Lower leg skin (tissue), 4 donors: ENCODE data around the gene MYL6. TPM values are rescaled to one million over a fixed set of nuclear protein-coding genes. Genes with fewer than 3 reads are reported as not detected.

Source experiments
- DNase-seq, 2 donors: peaks; one replicate each; pipeline ENCODE4 v3.0.0-alpha.2; 2019; ENCODE audit warnings: low spot score in 2 of 2
- H3K4me3 ChIP-seq: fragments of 200-600 bp; sonication (generic); 2 replicates; pipeline ENCODE4 v1.5.1; 2017; ENCODE audit warnings: mild to moderate bottlenecking, low read depth; ENCODE audit not compliant: poor library complexity, severe bottlenecking
- POLR2A ChIP-seq, 2 donors: fragments of 450-650 bp; IDR thresholded peaks; one replicate each; pipeline ENCODE4 v1.6.1; 2016 to 2017; ENCODE audit warnings: antibody characterized with exemption in 2 of 2, mild to moderate bottlenecking in 1 of 2, moderate library complexity in 1 of 2
- WGBS, 2 donors: methylation state at CpG; one replicate each; pipeline ENCODE4 v1.1.5; 2018; 5-methylcytosine and 5-hydroxymethylcytosine counted together
- intact Hi-C: fragments of 100-400 bp; cut with DNase I; formaldehyde crosslinking; loops from one replicate; pipeline ENCODE4 v1.15.0; 2023; ENCODE audit warnings: low total_unique reads
- total RNA-seq, 4 donors: library from RNA; depleted of rRNA; stranded (reverse); fragments of >200 nt; gene quantifications; one replicate each; pipeline ENCODE4 v1.1.0, GENCODE V29; 2016
- TF ChIP-seq, protein P1 (sequence below), 3 donors: fragments of 450-650 bp; IDR thresholded peaks; one replicate each; pipeline ENCODE4 v1.5.1; 2016; ENCODE audit warnings: antibody characterized with exemption in 3 of 3, mild to moderate bottlenecking in 3 of 3, moderate library complexity in 2 of 3

MYL6 gene
- total RNA-seq, 4 donors from 2014 or later, result 700 to 1,156 (median 824) TPM

DNA sequence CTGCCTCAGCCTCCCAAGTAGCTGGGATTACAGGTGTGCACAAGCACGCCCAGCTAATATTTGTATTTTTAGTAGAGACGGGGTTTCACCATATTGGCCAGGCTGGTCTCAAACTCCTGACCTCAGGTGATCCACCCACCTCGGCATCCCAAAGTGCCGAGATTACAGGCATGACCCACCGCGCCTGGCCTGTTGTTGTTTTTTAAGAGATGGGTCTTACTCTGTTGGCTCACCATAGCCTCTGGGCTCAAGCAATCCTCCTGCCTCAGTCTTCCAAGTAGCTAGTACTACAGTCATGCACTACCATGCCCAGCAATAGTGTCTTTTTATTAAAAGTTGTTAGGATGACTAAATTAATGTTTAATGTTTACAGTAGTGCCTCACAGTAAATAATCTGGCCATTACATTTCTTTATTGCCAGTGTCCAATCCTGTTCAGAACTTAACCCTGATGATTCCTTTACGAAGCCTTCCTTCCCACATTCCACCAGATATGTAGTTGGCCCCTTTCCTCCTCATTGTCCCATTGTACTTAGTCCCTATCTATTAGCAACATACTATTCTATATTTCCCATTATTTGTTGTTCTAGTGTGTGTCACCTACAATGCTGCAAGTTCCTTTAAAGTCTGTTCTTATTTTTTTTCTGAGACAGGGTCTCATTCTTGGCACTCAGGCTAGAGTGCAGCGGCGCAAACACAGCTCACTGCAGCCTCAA, 39.9 kb downstream of the MYL6 start:
- TF ChIP-seq POLR2A (IDR thresholded peaks at IDR 0.05), result no peak
- TF ChIP-seq, protein P1, sequence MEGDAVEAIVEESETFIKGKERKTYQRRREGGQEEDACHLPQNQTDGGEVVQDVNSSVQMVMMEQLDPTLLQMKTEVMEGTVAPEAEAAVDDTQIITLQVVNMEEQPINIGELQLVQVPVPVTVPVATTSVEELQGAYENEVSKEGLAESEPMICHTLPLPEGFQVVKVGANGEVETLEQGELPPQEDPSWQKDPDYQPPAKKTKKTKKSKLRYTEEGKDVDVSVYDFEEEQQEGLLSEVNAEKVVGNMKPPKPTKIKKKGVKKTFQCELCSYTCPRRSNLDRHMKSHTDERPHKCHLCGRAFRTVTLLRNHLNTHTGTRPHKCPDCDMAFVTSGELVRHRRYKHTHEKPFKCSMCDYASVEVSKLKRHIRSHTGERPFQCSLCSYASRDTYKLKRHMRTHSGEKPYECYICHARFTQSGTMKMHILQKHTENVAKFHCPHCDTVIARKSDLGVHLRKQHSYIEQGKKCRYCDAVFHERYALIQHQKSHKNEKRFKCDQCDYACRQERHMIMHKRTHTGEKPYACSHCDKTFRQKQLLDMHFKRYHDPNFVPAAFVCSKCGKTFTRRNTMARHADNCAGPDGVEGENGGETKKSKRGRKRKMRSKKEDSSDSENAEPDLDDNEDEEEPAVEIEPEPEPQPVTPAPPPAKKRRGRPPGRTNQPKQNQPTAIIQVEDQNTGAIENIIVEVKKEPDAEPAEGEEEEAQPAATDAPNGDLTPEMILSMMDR (IDR thresholded peaks at IDR 0.05), result no peak
- DNase-seq, result no peak
- H3K4me3 ChIP-seq, result no peak overlapping the region
- 87% methylated on average over 9 of the region's 9 CpGs for WGBS, 2 donors
- intact Hi-C loops, result no loop called here

DNA sequence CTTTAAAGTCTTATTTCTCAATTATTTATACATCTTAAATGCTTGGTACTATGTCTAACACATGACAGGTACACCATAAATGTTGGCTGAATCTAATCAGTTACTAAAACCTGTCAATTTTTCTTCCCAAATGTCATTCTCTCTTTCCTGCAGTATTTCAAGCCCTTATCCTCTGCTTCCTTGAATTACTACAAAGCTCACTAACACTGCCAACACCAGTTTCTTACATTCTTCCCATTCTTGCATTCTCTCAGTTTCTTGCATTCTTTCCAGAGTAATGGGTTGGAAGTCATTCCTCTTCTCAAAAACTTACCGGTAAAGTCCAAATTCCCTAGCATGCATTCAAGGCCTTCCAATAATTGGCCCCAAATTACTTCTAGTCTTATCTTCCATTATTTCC, 40.7 kb downstream of the MYL6 start:
- no peak for TF ChIP-seq POLR2A (IDR thresholded peaks at IDR 0.05)
- TF ChIP-seq, protein P1 (IDR thresholded peaks at IDR 0.05), result no peak
- intact Hi-C loops, result no loop called here
- DNase-seq, result no peak
- 76 to 78% methylated on average over 1 of the region's 1 CpG for WGBS, 2 donors
- no peak overlapping the region for H3K4me3 ChIP-seq

DNA sequence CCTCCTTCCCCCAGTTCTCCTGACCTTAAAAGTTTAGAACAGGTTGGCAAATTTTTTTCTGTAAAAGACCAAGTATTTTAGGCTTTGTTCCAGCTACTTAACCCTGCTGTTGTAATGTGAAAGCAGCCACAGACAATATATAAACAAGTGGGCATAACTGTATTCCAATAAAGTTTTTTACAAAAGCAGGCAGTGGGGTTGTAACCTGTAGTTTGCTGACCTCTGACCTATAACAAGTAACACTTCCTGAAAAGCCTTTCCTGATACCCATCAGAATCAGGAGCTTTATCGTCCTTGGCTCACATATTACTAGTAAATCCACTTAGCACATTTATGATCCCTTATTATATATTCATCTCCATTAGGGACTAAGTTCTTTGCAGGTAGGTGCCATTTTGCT, 44.2 kb downstream of the MYL6 start:
- no peak overlapping the region for H3K4me3 ChIP-seq
- TF ChIP-seq POLR2A (IDR thresholded peaks at IDR 0.05), result no peak
- TF ChIP-seq, protein P1 (IDR thresholded peaks at IDR 0.05), result no peak
- intact Hi-C loops, result no loop called here
- DNase-seq, result no peak
- 32 to 38% methylated on average over 1 of the region's 1 CpG for WGBS, 2 donors

DNA sequence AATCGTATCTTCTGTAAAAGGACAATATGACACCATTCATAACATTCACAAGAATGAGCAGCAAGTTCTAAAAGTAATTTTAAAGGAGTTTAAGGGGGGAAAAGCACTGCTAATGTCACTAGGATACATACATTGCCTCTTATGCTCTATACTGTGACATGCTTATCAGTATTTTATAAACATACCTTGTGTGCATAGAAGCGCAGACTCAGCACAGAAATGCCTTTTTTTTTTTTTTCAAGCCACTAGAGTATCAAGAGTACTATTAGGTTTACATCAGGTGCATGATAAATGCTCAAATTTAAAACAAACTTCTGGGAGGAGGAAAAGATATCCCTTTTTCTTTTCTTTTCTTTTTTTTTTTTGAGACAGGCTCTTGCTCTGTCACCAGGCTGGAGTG, 44.7 kb downstream of the MYL6 start:
- TF ChIP-seq, protein P1 (IDR thresholded peaks at IDR 0.05), result no peak
- no peak overlapping the region for H3K4me3 ChIP-seq
- WGBS, 2 donors, result 69 to 71% methylated on average over 2 of the region's 2 CpGs
- intact Hi-C loops, result no loop called here
- DNase-seq, result no peak

DNA sequence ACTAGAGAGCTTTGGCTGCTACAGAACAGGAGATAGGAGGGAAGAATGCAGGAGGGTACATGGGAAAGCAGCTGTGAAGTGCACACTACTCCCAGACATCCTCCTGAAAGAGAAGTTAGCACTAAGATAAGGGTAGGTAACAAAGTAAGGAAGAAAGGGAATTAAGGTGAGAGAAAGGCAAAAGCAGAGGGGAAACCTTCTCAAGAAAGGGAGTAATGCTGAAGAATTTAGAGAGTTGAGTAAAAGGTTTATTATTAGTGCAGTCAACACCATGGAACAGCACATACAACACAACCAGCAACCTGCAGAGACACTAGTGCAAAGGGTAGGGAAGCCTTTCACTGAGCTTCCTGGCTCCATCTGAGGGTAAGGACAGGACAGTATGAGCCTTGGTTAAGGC, 46.1 kb downstream of the MYL6 start:
- intact Hi-C loops, result no loop called here
- DNase-seq, result no peak
- TF ChIP-seq, protein P1 (IDR thresholded peaks at IDR 0.05), result no peak
- TF ChIP-seq POLR2A (IDR thresholded peaks at IDR 0.05), result no peak
- no peak overlapping the region for H3K4me3 ChIP-seq

DNA sequence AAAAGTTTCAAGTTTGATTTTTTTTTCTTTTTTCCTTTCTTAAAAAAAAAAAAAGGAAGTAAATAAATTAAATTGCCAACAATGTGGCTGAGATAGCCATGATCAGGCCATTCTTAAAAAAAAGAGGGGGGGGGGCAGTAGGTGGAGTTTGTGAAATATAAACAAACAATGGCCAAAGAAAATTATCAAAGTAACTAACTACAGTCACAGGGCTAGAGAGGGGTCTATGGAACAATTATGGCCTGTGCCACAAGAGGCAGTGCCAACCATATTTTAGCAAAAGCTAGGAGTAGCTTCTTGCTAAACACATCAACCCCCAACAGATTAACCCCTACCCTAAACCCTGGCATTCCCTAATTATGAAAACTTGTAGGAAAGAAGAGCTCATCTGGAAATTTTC, 47.3 kb downstream of the MYL6 start:
- intact Hi-C loops, result no loop called here
- DNase-seq, result no peak
- no peak for TF ChIP-seq POLR2A (IDR thresholded peaks at IDR 0.05)
- TF ChIP-seq, protein P1 (IDR thresholded peaks at IDR 0.05), result no peak
- no peak overlapping the region for H3K4me3 ChIP-seq
